Adrenal gland (tissue), 5 donors: ENCODE measurements around the gene TCERG1L.

Experiments
- CTCF ChIP-seq, 6 experiments: fragments of 450-650 bp in 4 of 6; fragments of 200-600 bp in 2 of 6; sonication (generic) in 1 of 6; IDR thresholded peaks; 1 replicate in 5 of 6; 2 replicates in 1 of 6; pipeline versions ENCODE4 v1.5.1 to v1.8.0; 2016 to 2021; ENCODE audit warnings: antibody characterized with exemption in 6 of 6, mild to moderate bottlenecking in 2 of 6, moderate library complexity in 1 of 6
- POLR2A ChIP-seq, 2 donors: fragments of 450-650 bp; IDR thresholded peaks; one replicate each; pipeline ENCODE4 v1.6.1; 2017; ENCODE audit warnings: antibody characterized with exemption in 2 of 2, mild to moderate bottlenecking in 2 of 2, moderate library complexity in 1 of 2
- donor health status: DM: no; HTN: no; CAD: no.

- no peak for TF ChIP-seq CTCF (IDR thresholded peaks at IDR 0.05)
- no peak for TF ChIP-seq POLR2A (IDR thresholded peaks at IDR 0.05)
Observed at GRCh38 chr10:131131726-131132591, 179.6 kb downstream of the TCERG1L start.
